Fibroblast of skin of scalp (primary cell): ENCODE measurements around the gene ITPR2.
A peak's percentile ranks its signal among the peaks of the same experiment; 100 is the strongest.

ENCODE experiments used
- DNase-seq: peaks from one replicate; pipeline ENCODE4 v3.0.0-alpha.2; 2013

ITPR2 gene

DNA sequence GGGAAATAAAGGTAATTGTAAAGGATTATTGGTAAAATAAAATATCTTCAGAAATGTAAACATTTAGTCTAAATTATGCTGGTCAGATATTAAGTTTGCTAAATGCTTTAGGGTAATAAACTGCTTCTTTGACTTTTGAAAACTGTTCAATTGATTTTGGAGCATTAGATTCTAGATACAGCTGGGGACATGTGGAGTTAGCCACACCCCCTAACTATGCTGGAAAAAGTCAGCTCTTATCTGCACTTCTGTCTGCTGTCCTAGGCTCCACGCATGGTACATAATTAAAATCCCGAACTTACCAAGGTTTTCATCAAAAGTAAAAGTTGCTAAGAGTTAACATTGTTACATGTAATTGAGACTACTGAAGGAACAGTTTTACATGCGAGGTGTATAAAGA, 78.8 kb downstream of the ITPR2 start:
- DNase-seq: no peak

DNA sequence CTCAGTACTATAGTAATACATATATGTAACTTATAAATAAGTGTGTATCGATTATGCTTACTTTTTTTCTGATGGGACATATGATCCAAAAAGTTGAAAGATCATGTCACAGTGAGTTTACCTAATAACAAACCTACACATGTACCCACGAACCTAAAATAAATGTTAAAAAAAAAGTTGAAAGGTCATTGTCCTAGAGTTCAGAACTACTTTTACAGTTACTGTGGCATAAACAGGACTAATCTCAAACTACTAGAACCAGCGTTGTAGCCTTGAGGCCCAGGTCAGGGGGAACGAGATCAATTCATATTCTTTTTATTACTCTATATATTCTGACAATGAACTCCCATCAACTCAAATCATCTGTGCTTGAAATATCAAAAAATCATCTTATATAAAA, 81.8 kb downstream of the ITPR2 start:
- DNase-seq: no peak

DNA sequence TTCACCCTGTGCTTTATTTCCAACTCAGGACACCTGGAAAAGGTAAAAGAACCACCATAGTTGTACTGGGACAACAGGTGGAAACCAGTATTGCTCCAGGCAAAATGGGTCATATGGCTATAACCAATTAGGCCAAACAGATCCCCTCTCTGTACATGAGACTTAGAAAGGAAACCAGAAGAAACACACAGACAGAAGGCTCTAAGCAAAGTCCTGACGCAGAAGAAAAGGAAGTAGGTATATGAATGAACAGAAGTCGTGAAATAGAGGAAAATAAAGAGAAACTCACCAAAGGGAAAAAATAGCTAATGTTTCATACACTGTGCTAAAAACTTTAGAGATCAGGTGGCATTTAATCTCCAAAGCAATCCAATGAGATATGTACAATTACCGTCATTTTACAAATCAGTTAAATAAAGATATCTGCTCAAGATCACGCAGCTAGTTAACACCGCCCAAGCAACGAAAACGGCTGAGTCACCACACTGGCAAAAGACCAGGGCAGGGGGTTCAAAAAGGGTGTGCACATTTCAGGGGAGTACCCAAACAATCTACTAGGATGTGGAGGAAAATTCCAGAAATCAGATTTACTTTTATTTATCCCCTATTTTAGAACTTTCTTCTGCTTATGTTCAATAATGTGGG, 82.3 kb downstream of the ITPR2 start:
- DNase-seq: no peak

DNA sequence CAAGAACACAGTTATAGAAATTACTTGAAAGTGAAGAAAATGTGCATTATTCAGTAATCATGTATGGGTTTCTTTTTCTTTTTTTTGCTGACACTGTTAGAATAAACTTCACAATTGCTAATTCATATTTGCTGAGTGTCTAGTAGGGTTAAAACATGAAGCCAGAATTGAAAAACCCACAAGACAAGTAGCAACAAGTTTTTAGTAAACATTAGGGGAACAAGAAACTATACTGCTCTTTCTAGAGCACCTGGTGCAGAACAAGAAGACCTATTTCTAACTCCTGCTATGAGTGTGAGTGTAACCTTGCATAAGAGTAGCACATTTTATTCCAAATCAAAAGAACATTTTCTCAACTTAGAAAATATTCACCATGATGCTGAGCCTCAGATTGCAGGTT, 83.2 kb downstream of the ITPR2 start:
- no peak for DNase-seq

DNA sequence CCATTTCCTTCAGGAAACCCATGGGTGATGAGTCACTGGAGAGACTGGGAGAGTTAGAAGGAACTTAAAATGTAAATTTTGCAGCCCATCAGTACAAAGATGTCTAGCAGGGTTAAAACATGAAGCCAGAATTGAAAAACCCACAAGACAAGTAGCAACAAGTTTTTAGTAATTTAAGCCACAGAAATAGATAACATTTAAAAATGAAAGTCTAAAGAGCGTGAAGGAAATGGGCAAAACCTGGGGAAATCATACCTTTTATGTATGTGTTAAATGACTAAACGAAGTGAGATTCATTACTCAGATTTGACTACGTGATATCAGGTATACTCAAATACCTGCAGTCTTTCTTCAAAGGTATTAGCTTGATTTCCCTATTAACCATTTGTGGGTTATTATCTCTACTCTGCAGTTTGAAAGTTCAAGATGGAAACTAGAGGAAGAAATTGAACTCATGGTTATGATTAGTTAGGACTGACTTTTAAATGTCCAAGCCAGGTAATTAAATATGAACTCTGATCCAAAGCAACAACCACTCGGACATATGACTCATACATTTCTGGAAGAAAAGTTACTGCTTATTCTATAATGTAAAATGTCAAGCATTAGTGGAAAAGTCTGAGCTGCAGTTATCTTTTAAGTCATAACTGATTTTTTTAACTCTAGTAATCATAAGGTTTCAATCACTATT, 84.1 kb downstream of the ITPR2 start:
- peak; percentile 66 for DNase-seq

DNA sequence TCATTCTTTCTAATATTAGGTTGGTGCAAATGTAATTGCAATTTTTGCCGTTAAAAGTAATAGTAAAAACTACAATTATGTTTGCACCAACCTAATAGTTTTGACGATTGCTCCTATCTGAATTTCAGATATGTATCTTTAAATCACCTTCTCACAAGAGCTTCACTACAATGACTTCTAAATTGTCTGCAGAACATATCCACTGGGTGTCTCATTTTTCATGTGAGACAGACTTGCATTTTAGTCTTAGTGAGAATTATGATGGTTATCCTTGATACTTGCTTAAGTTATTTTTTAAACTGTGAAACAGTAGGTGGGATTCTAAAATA, 84.6 kb downstream of the ITPR2 start:
- no peak for DNase-seq

DNA sequence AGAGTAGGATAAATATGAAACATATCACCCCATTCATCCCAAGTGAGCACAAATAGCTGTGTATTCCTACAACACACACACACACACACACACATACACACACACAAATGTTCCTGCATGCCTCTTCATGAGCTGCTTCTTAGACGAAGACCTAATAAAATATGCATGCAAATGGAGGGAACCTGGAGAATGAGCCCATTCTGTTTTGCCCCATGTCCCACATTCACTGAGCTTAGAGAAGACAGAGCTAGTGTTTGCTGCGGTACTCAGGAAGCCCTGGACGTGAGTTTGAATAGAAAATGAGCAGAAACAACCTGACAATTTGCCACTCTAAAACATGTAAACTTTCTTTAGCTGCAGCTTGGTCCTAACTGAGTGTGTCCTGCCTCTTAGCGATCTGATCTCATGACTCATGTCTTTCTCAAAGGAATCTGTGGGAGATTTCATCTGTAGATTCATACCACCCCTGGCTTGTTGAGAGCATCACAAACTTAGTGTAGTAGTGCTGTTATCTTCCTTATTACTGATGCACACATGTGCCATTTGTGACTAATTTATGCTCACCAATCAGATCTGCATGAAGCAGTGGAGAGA, 86.8 kb downstream of the ITPR2 start:
- peak; percentile 82 for DNase-seq

DNA sequence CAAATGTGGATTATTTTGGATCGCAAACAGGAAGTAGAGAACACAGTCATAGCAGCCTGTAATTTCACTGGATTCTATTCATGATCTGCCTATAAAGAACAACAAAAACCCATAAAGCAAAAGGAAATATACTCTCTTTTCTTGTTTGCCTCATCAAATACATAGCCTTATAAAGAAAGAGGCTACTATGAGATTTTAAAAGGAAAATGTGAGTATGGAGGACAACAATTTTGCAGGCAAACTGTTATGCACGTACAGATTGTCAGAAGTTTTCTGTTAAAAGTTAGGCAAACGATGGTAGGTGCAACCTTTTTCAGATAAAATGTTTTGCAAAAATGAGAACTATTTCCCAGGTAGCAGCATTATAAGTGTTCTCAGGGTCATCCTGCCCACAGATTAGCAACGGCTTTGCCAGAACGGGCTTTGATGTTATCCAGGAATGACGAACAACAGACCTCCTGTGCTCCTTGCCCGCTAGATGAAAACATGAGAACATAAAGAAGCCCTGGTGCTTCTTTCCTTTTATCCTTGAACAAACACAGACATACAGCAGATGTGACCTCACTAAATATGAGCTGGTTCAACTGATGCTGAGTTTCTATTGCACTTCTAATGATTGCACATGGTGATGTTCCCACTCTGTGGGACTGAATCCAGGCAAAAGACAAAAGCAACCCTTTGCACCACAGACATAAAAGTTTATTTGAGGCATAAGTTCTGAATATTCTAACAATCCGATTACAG, 88.1 kb downstream of the ITPR2 start:
- peak; percentile 2 for DNase-seq

DNA sequence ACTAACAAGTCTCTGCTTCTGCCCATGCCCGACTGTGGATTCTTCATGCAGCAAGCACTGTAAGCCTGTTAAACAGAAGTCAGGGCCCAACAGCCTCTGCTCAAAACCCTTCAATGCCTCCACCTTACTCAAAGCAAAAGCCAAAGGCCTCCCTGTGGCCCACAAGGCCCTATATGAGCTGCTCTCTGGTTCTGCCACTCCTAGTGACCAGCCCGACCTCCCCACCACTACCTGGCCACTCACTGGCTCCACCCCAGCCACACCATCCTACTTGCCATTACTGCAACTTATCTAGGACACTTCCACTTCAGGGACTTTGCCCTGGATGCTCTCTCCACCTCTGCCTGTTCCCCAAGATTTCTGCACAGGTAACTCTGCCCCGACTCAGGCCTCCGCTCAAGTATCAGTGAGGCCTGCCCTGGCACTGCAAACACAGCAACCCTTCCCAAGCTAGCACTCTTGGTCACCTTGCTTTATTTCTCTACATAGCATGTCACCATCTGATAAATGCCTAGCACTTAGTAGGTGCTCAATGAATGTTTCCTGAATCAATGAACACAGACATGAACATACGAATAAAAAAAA, 88.9 kb downstream of the ITPR2 start:
- DNase-seq: no peak

DNA sequence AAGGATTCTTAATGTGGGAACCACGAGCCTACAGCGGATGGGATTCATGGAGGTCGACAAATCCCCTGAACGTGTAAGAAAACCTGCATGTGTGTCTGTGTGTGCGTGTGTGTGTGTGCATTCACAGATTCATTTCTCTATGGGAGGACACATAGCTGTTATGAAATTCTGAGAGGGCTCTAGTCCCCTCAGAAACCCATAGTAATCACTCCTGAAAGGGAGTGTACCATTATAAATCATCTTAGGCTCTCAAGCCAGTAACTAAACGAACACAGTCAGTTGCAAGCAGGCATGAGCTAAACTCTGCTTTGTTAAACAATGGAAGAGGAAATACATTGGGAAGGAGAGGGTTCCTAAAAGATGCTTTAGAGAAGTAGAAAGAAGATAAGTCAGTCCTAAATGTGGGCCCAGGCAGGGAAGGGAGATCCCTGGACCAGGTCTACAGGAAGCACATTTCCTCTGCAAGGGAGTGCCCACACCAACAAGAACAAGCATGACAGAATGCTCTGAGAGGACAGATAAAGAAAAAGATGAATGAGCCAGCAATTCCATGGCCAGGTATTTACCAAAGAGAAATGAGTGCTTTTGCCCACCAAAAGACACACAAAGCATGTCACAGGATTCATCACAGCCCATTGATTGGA, 91.3 kb downstream of the ITPR2 start:
- no peak for DNase-seq

DNA sequence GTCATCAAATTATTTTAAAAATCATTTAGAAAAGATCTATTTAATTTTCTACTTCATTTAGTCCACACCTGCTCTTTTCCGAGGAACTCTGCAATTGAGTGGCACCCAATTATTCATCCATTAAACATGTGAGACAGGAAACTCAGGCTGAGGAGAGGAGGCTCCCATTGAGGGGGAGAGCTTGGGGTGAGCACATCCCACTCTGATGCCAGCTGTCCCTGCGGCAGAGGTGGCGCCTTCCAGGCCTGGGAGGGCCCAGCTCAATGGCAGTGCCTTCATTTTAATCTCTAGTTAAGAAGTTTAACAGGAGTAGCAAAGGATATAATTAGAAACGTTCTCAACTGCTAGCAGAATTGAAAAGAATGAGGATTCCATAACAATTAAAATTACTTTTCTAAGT, 92.0 kb downstream of the ITPR2 start:
- no peak for DNase-seq

DNA sequence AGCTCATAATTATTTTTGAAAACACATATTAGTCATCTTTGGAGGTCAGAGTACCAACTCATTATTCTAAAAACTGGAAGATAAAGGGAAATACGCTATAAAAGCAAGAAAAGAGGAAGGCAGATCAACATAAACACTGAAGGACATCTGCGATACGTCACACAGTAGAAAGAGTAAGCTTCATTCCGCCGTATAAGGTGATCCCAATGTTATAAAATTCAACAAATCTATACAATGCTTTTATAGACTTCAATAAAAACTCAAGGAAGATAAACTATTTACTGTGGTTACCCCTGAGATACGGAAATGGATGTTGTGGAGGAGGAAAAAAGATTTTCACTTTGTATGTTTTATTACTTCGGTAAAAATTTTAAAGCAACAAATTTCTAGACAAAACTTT, 92.6 kb downstream of the ITPR2 start:
- DNase-seq: no peak

DNA sequence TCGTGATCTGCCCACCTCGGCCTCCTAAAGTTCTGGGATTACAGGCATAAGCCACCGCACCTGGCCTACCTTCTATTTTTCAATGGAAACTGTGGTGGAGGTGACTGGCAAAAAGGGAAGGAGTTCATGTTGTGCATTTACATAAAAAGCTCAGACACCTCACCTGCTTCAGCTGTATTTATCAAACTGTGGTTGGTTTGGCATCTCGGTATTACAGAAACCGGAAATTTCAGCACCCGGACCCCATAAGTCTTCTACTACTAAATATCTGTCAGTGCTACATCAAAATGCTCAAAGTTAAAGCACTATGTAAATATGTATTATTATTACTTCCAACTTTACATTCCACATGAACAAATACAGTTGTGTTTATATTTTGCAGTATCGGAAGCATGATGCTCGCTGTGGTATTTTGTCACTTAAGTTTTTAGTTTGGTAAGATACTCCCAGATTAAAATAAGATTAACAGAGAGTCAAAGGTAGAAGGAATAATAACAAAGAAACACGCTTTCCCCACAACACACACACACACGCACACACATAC, 95.4 kb downstream of the ITPR2 start:
- DNase-seq: no peak

DNA sequence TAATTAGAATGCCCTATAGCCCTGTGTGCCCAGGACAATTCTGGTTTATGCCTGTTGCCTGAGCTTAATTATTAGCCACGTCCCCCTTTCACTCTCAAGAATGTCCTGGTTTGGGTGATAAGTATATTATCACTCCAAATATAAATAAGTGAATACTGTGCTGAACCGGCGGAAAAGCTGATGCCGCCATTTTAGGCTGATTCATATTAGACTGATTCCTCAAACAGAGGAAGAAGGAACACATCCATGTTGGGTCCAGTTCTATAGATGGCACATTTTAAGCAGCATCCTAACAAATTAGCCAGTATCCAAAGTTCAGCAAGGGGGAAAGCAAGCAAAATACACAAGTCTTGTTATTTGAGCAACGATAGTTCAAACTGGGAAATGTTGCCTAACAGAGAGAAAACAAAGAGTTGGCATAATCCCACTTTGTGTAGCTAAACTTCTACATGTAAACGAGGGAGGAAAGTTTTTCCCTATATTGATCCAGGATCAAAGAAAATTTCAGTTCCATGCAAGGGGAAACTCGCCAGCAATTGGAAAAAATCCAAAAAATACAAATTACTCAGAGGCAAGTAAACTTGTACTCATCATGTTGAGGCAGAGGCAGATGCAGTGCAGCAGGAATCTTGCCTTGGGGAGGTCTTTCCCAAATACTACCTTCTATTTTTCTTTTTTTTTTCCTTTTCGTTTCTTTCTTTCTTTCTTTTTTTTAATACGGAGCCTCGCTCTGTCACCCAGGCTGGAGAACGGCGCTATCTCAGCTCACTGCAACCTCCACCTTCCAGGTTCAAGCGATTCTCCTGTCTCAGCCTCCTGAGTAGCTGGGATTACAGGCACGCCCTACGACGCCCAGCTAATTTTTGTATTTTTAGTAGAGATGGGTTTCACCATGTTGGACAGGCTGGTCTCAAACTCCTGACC, 96.2 kb downstream of the ITPR2 start:
- peak; percentile 24 for DNase-seq

DNA sequence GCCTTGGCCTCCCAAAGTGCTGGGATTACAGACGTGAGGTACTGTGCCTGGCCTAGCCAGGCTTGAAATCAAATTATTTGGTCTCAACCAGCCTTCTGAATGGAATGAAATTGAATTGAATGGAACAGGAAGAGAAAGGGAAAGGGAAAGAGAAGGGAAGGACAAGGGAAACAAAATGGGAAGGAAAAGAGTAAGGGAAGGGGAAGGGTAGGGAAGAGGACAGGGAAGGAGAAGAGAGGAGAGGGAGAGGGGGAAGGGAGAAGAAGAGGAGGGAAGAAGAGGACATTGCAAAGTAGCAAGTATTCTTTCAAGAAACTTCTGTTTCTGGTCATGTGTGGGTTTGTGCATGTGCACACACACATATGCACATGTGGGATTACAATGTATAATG, 97.8 kb downstream of the ITPR2 start:
- no peak for DNase-seq

DNA sequence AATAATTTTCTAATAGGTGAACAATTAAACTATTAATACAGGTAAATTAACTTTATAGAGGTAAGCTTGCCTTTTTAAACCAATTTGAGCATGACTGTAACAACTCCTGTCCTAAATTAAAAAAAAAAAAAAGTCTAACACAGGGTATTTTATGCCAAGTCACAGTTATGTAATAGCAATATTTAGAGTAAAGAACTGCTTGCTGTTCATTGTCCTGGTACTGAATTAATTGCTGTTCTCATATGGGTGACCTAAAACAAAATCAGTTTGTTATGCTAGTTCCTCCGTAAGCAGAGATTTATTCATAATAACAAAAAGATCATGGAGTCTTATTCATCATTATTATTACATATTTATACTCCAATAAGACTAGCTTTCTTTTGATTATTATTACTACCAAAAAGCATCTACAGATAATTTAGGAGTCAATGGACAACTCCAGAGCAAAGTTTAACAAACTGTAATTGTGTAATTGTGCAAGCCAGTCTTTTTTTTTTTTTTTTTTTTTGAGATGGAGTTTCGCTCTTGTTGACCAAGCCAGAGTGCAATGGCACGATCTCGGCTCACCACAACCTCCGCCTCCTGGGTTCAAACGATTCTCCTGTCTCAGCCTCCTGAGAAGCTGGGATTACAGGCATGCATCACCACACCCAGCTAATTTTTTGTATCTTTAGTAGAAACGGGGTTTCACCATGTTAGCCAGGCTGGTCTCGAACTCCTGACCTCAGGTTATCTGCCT, 98.3 kb downstream of the ITPR2 start:
- DNase-seq: no peak

DNA sequence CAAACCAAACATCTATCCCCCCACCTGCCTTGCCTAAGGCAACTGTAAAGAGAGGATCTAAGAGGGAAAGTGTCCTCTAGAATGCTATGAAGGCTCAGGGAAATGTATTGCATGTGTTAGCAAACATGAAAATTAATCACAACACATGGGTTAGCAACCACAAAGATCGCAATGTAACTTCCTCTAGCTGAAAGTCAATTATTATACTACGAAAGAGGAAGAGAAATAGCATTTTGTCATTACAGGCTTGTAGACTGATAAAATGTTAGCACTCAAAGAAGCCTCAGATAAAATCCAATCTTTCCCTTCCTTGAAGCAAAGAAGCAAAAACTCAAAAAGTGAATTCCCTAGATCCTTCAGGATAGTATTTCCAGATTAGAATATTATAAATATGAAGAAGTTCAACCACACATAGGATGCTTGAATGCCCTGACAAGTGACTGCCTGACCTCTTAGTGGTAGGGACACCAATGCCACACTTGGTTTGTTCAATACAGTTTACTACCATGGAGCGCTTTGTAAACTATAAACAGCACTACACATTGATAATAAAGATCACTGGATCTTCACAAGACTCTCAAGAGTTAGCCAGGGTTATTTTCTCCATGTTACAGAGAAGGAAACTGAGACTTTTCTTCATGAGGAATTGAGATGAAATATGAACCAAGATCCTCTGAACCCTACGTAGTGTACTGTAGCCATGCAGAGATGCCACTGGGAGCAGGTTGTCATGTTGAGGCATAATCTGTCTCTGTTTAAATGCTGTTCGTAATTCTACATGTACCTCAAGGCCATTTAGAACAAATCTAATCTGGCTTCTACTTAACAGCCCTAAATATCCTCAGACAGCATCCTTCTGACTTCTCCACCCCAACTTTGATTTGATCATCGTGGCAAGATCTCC, 100.7 kb downstream of the ITPR2 start:
- peak; percentile 1 for DNase-seq

DNA sequence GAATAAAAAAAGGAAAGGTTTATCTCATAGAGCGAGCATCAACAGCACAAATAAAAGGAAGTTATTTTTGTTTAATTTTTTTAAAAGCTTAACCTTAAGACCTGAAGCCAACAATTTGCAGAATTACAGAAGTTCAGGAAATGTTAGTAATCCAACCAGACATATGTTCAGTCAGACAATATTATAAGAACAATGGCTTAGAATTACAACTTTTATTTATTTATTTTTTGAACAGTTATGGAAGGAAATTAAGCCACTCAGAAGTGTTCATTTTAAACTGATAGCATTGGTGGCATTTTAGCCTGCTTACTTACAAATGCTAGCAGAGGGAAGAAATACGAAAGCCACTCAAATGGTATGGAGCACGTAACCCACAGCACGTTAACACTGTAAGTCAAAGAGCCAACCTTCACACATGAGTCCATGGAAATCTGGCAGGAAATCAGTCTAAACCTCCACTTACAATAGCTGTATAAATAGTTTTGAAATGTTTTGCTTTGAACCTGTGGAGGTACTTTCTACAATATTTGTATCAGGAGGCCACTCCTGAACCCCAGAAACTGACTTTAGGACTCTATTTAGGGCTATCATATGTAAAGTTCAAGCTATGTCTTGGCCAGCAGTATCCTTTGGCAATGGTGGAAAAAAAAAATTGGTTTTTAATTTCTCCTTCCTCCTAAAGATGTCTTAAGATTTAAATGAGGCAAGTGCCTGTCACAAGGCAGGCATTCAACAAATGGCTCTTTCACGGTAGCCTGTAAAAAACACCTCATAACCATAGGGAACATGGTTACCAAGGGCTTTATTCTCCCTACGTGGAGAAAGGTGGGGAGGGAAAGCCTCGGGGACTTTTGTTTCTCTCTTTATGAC, 102.3 kb downstream of the ITPR2 start:
- DNase-seq: no peak
